GM12892 (cell line): ENCODE data around the gene HTT.

Experiments
- POLR2A ChIP-seq: IDR thresholded peaks from 2 replicates; pipeline ENCODE4 v1.6.1; 2011; ENCODE audit warnings: low read depth, low read length, control low read depth
- POLR2AphosphoS5 ChIP-seq: IDR thresholded peaks from 2 replicates; pipeline ENCODE4 v1.6.1; 2011; ENCODE audit warnings: low read depth, low read length, control low read depth
- TAF1 ChIP-seq: IDR thresholded peaks from 2 replicates; pipeline ENCODE4 v1.6.1; 2011; ENCODE audit warnings: low read depth, mild to moderate bottlenecking, control low read depth, low read length, borderline replicate concordance

DNA sequence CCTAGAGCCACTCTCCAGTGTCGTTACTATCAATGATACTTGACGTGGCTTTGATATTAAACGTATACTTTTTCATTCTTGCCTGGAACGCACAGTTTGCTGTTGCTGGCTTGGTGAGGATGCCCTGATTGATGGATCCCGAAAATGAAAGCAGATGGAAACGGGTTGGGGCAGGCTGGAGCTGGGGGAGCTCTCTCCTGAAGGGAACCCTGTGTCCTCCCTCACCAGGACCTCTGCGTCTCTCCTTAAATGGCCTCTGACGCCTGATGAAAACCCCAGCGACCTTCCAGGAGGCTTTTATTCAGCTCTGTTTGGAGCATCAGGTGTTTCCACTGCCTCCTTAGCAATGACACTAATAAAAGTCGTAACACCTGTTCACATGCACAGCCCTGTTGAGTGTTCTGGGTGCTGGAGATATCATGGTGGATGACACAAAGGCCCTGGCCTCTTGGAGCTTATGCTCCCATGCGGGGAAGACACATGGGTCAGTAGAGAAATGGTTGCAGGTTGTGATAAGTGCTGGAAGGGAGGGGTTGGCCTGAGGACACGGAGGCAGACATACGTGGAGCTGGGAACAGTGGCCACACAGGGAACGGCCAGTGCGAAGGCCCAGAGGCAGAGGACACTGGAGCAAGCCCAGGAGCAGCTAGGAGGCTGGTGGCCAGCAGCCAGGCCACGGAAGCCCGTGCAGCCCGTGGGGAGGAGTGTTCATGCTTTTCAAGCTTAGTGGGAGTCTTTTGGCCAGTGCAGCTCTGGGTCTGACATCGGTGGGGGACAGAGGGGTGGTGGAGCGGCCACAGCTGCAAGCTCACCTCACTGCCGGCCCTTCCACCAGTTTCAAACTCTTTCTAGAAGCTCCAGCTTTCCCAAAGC lies 182.0 kb downstream of the HTT start:
- no peak for TF ChIP-seq POLR2AphosphoS5
- no peak for TF ChIP-seq POLR2A
- no peak for TF ChIP-seq TAF1
